NCI-H748 (cell line): ENCODE measurements around the gene INA.
"Not testable (repeated sequence)": the region's sequence is repeated elsewhere in the genome, so short reads cannot be mapped to it uniquely, and the experiment has no call there.

Source experiments
- DNase-seq: peaks from one replicate; lab custom pipeline; 2025; ENCODE audit not compliant: unreplicated experiment; lab: John Stamatoyannopoulos, UW

INA gene

GRCh38 chr10:103276896-103277712, at the start of gene INA:
TSS of gene INA (plus strand) at chr10:103277138. CDS start at chr10:103277212, 74 bp downstream.
- DNase-seq: peak; percentile 86

- no peak for DNase-seq
These were observed 49.5 kb upstream of the INA start for GRCh38 chr10:103227416-103227815.

GRCh38 chr10:103231047-103231551, 45.8 kb upstream of the INA start:
- DNase-seq: no peak

DNA sequence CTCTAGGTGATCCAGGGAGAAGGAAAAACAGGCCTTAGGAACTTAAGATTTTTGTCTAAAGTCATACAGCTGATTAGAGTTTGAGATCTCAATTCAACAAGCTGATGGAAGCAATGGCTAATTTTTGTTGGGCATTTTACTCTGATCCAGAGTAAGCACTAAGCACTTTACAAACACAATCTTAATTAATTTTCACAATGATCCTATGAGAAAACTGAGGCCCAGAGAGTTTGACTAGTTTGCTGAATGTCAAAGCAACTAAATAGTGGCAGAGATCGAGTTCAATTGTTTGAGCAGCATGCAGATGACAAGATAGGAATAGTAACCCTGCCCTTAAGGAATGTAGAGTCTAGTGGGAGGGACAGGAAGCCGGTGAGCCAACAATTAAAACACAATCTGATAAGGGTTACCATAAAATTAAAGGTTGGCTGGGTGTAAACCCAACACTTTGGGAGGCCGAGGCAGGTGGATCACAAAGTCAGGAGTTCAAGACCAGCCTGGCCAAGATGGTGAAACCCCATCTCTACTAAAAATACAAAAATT, 44.7 kb upstream of the INA start:
- DNase-seq: no peak

DNA sequence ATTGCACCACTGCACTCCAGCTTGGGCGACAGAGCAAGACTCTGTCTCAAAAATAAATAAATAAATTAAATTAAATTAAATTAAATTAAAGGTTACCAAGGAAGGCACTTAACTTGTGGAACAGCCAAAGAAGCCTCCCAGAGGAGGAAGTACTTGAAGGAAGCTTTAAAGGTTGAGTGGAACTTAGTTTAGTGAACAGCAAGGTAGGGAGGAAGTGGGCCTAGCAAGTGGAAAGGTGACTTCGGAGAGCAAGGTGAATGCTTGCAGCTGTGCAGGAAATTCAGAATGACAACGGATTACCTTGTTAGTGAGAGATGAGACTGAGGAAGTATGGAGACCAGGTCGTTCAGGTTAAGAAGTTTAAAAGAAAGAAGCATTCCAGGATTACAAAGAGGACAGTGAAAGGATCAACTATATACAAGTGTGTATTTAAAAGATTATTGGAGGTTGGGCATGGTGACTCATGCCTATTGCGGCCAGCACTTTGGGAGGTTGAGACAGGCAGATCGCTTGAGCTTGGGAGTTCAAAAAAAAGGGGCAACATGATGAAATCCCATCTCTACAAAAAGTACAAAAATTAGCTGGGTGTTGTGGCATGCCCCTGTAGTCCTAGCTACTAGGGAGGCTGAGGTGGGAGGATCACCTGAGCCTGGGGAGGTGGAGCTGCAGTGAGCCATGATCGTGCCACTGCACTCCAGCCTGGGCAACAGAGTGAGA, 44.0 kb upstream of the INA start:
- no peak for DNase-seq

DNA sequence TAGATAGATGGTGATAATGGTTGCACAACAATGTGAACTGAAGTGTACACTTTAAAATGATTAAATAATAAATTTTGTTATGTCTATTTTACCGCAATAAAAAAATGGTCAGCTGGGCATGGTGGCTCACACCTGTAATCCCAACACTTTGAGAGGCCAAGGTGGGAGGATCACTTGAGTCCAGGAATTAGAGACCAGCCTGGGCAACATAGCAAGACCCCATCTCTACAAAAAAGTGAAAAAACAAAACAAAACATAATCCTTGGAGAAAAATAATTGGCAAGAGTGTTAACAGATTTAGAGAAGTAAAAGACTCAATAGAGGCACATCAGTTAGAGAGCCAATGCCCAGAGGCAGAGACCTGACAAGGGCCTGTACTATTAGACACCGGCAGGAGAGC, 41.2 kb upstream of the INA start:
- DNase-seq: no peak

DNA sequence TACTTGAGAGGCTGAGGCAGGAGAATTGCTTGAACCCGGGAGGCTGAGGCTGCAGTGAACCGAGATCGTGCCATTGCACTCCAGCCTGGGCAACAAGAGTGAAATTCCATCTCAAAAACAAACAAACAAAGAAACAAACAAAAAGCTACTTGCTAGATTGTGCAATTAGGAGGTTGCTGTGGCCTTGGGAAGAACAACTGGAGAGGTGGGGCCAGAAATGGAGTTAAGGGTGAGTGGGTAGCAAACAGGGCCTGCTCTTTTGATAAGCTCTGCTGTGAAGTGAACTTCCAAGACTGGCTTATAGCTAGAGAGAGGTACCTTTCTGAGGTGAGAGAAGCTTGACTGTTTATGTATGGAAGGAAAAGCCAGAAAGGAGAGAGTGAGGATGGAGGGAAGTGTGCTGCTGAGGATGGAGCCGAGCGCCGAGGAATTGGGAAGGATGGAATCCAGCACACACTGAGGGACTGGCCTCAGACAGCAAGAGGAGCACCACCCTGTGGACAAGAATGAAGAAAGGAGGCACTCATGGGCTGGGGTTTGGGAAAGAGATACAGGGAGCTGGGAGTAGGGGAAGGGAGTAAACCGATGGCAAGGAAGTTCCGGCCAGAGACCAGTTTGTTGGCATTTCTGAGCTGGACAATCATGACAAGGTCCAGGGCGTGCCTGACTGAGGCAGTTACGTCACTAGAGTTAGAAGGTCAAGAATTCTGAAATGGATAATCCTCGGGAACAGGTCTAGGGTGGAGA, 38.3 kb upstream of the INA start:
- DNase-seq: no peak

- DNase-seq: peak; percentile 16
These were observed 35.5 kb upstream of the INA start for GRCh38 chr10:103241262-103242011.

DNA sequence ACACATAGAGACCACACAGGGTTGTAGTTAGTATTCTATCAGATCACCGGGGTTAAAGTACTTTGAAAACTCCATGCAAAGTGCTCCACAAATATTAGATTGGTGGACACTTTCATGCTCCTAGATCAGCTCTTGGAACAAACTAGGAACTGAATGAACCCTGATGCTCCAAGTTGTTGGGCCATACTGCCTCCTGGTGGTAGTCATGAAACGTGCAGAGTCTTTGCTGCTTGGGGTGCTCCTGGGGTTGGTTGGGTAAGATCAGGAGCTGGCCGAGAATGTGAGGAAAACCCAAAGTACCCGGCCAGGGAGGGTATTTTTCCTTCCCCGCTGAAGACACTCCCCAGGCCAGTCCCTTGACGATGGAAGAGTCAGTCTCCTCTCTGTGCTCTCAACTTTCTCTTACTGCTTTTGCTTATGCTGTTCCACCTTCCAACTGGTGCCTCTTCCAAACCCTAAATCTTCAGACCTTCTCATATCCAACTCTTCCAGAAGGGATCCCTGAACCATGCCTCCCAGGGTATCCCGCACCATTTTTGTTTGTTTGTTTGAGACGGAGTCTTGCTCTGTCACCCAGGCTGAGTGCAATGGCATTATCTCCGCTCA, 32.2 kb upstream of the INA start:
- DNase-seq: peak; percentile 58

GRCh38 chr10:103245587-103245986, 31.4 kb upstream of the INA start, which contains the start of gene RPEL1:
TSS of gene RPEL1 (plus strand) at chr10:103245887. CDS start at chr10:103245997, 110 bp downstream.
- not testable (repeated sequence) for DNase-seq

DNA sequence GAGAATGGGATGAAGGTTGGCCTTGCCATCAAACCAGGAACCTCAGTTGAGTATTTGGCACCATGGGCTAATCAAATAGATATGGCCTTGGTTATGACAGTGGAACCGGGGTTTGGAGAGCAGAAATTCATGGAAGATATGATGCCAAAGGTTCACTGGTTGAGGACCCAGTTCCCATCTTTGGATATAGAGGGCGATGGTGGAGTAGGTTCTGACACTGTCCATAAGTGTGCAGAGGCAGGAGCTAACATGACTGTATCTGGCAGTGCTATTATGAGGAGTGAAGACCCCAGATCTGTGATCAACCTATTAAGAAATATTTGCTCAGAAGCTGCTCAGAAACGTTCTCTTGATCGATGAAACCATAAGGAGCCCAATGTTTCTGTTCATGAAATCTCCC, 30.6 kb upstream of the INA start:
- DNase-seq: no peak

DNA sequence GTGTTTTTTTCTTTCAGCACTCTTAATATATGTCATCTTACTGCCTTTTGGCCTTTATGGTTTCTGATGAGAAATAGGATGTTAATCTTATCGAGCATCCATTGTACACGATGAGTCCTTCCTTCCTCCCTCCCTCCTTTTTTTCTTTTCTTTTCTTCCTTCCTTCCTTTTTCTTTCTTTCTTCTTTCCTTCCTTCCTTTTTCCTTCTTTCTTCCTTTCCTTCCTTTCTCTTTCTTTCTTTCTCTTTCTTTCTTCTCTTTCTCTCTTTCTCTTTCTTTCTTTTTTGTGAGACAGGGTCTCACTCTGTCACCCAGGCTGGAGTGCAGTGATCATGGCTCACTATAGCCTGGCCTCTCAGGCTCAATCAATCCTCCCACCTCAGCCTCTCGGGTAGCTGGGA, 22.8 kb upstream of the INA start:
- no peak for DNase-seq

- DNase-seq: no peak
These were observed 22.2 kb upstream of the INA start for GRCh38 chr10:103254538-103255325.

- DNase-seq: no peak
These were observed 20.3 kb upstream of the INA start for GRCh38 chr10:103256613-103257012.

- DNase-seq: no peak
These were observed 19.1 kb upstream of the INA start for GRCh38 chr10:103257812-103258211.

GRCh38 chr10:103258928-103259327, 18.0 kb upstream of the INA start:
- DNase-seq: not testable (repeated sequence)

GRCh38 chr10:103259989-103260388, 16.9 kb upstream of the INA start:
- DNase-seq: no peak

DNA sequence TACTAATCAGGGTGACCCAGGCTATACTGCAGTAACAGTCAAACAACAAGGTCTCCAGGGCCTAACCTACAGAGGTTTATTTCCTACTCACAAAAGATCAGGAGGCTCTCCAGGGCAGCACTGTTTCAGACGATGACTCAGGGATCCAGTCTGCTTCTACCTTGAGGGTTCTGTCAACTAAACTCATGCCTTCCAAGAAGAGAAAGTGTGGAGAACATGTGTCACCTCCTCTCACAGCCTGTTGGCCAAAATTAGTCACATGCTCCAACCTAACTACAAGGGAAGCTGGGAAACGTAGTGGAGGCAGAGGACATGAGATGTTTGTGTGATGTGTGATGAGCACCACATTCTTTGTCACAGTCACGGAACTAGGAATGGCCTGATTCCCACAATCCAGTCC, 14.7 kb upstream of the INA start:
- DNase-seq: no peak

GRCh38 chr10:103265717-103266329, 11.1 kb upstream of the INA start:
- no peak for DNase-seq
